Skin epidermis (tissue), 12 donors: ENCODE results near the gene TBC1D3.
"Not testable (repeated sequence)": the region's sequence is repeated elsewhere in the genome, so short reads cannot be mapped to it uniquely, and the experiment has no call there.

Experiments
- H3K27ac ChIP-seq, 21 experiments: fragments of 200-600 bp; sonication (generic) in 11 of 21; one replicate each; pipeline ENCODE4 v1.5.0; 2020; ENCODE audit warnings: mild to moderate bottlenecking in 3 of 21, inconsistent platforms in 2 of 21, moderate library complexity in 2 of 21
- H3K4me3 ChIP-seq, 7 experiments: fragments of 200-600 bp; sonication (generic) in 2 of 7; one replicate each; pipeline ENCODE4 v1.5.0; 2020; ENCODE audit warnings: inconsistent platforms in 2 of 7, mild to moderate bottlenecking in 2 of 7, moderate library complexity in 1 of 7

TBC1D3 gene

DNA sequence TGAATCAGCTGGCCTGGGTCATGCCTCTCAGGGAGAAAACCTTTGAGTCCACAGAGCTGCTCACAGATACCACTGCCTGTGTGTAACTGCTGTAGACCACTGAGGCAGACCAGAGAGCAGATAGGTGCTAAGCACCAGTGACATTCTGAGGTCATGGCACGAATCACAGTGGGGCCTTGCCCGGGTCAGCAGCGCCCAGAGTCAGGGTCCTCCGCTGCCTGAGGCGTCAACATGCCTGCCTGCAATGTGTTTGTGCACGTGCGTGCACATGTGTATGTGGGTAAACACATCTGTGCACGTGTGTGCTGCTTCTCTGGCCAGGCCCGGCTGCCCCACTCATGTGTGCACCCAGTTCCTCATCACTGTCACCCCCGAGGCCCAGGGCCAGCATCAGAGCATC, at the start of gene TBC1D3:
TBC1D3 (minus strand) TSS at position 101 of the 400 bp plus-strand sequence. CDS start 1,526 bp downstream, outside the sequence.
- not testable (repeated sequence) for H3K4me3 ChIP-seq, H3K27ac ChIP-seq

DNA sequence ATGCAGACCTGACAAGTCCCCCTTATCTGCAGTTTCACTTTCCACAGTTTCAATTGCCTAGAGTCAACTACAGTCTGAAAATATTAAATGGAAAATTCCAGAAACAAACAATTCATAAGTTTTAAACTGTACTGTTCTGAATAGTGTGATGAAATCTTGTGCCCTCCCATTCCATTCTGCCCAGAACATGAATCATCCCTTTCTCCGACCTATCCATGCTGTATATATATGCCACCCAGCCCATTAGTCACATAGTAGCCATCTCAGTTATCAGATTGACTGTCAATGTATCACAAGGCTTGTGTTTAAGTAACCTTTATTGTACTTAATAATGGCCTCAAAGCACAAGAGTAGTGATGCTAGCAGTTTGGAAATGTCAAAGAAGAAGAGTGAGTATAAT, 40.4 kb upstream of the TBC1D3 start:
- not testable (repeated sequence) for H3K27ac ChIP-seq, H3K4me3 ChIP-seq

GRCh38 chr17:38225844-38226495, 33.6 kb upstream of the TBC1D3 start:
- not testable (repeated sequence) for H3K27ac ChIP-seq, H3K4me3 ChIP-seq

DNA sequence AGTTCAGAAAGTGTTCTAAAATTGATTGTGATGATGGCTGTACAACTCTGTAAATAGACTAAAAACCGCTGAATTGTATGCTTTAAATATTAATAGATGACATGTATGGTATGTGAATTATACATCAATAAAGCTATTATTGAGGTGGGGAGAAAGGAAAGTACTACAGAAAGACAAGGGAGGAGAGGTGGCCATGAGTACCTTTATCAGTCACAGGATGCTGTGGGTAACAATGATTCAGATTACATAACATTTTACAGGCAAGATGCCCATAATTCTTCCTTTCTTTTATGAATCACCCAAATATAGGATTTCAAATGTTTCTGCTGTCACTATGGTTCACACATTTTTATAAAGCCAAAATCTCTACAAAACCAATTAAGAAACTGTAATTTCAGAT, 28.5 kb upstream of the TBC1D3 start:
- H3K4me3 ChIP-seq, H3K27ac ChIP-seq: not testable (repeated sequence)

DNA sequence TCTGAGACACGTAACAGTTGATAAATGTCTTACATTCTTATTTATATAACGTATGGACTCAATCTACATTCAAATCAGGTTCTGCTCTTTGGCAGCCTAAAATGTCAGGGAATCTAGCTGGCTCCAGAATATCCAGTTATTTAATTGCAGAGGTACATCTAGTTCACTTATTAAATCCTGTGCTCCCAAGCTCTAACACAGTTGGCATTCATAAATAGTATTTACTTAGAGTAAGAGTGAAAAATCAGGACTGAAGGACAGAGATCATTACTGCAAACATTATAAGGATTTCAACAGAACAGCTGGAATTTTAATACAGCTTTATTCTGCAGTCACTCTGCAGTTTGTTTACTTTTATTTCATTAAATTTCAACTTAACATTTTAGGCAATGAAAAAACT, 7.9 kb upstream of the TBC1D3 start:
- not testable (repeated sequence) for H3K4me3 ChIP-seq, H3K27ac ChIP-seq

GRCh38 chr17:38134860-38135259, 57.5 kb downstream of the TBC1D3 start:
- H3K4me3 ChIP-seq, H3K27ac ChIP-seq: not testable (repeated sequence)
